T follicular helper cell (primary cell): ENCODE results near the gene GAPDH.
"Not testable (repeated sequence)": the region's sequence is repeated elsewhere in the genome, so short reads cannot be mapped to it uniquely, and the experiment has no call there.

Source experiments
- DNase-seq: peaks from one replicate; pipeline ENCODE4 v3.0.0-alpha.2; 2020; ENCODE audit warnings: low read depth

GAPDH gene

GRCh38 chr12:6563448-6564050 is 29.2 kb downstream of the GAPDH start:
- peak; percentile 41 for DNase-seq

GRCh38 chr12:6567112-6567670 is 32.9 kb downstream of the GAPDH start:
- DNase-seq = no peak

- DNase-seq = no peak
These were observed 35.0 kb downstream of the GAPDH start for GRCh38 chr12:6569312-6569711.

- no peak for DNase-seq
These were observed 35.5 kb downstream of the GAPDH start for GRCh38 chr12:6569786-6570185.

GRCh38 chr12:6570264-6570887 is 36.1 kb downstream of the GAPDH start:
- DNase-seq = no peak

- no peak for DNase-seq
These were observed 38.7 kb downstream of the GAPDH start for GRCh38 chr12:6573001-6573400.

- no peak for DNase-seq
These were observed 40.4 kb downstream of the GAPDH start for GRCh38 chr12:6574576-6575295.

GRCh38 chr12:6575648-6576047 is 41.3 kb downstream of the GAPDH start:
- no peak for DNase-seq

GRCh38 chr12:6582196-6582595 is 47.9 kb downstream of the GAPDH start:
- DNase-seq = no peak

- DNase-seq = no peak
These were observed 48.6 kb downstream of the GAPDH start for GRCh38 chr12:6582959-6583358.

- no peak for DNase-seq
These were observed 50.0 kb downstream of the GAPDH start for GRCh38 chr12:6584293-6584692.

GRCh38 chr12:6586569-6586968 is 52.3 kb downstream of the GAPDH start:
- DNase-seq = not testable (repeated sequence)
